Suppressor macrophage treated with lipopolysaccharide for 1 hour (primary cell): ENCODE measurements around the gene PIGS.
"Not testable (repeated sequence)": the region's sequence is repeated elsewhere in the genome, so short reads cannot be mapped to it uniquely, and the experiment has no call there.

ENCODE experiments used
- DNase-seq, 3 donors: peaks; one replicate each; pipeline ENCODE4 v3.0.0-alpha.2; 2020 to 2022

Gene PIGS

DNA sequence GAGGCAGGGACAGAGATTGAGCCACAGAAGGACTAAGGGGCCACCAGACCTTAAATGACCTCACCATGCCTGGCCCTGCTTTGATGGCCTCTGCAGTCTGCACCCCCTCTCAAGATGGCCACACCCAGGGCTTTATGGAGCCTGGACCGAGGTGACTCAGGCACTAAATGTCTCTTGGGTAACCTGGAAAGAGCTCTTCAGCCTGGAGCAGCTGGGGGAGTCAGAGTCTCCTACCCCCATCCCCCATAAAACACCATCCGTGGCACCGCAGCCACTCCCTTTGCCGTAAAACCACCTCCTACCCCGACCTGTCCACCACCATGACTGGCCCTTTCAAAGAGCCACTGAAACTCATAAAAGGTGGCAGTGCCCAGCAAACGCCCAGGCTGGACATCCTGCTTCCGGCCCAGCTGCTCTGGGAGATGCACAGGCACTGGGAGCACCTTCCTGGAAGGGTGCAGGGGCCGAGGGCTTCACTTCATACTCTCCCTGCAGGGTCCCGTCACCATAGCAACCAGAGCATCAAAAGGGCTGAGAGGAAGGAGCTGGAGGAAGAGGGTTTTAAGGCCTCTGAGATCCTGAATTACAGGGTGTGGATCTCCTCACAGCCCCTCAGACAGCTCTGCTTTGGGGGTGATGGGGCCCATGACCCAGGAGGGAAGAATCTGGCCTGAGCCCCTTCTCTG, 42.9 kb downstream of the PIGS start:
- DNase-seq, result no peak

GRCh38 chr17:28527859-28528258, 43.5 kb downstream of the PIGS start:
- no peak for DNase-seq

GRCh38 chr17:28527181-28527681, 44.1 kb downstream of the PIGS start:
- DNase-seq, result no peak

DNA sequence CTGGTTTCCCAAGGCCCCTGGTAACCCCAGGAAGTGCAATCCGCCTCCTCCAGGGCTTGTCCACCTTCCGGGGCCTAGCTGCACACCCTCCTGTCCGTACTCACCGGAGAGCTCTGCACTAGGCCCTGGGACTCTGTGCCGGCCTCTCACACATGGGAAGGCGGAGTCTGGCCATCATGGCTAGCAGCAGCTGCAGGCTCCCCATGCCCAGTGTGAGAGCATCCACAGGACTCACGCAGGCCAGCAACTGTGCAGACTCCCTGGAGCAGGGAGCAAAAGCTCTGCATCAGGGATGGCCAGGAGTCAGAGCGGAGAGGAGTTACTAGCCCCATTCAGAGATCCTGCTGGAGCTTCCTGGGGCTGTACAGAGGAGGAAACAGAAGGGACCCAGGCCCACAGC, 44.9 kb downstream of the PIGS start:
- DNase-seq, result no peak

- no peak for DNase-seq
Observed at GRCh38 chr17:28524476-28525424, 46.6 kb downstream of the PIGS start.

GRCh38 chr17:28523876-28524275, 47.4 kb downstream of the PIGS start:
- DNase-seq, result no peak

- no peak for DNase-seq
Observed at GRCh38 chr17:28523186-28523585, 48.1 kb downstream of the PIGS start.

DNA sequence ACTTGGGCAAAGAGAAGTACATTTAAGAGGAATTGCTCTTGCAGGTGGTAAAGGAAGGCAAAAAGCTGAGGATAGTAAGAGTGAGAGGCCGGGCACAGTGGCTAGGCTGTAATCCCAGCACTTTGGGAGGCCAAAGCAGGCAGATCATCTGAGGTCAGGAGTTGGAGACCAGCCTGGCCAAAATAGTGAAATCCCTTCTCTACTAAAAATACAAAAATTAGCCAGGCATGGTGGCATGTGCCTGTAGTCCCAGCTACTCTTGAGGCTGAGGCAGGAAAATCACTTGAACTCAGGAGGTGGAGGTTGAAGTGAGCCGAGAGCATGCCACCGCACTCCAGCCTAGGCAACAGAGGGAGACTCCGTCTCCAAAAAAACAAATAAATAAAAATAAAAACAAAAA, 49.0 kb downstream of the PIGS start:
- DNase-seq, result not testable (repeated sequence)

- DNase-seq, result no peak
Observed at GRCh38 chr17:28521311-28522085, 49.8 kb downstream of the PIGS start.

GRCh38 chr17:28520687-28521086, 50.6 kb downstream of the PIGS start:
- no peak for DNase-seq

- no peak for DNase-seq
Observed at GRCh38 chr17:28519236-28519635, 52.1 kb downstream of the PIGS start.

DNA sequence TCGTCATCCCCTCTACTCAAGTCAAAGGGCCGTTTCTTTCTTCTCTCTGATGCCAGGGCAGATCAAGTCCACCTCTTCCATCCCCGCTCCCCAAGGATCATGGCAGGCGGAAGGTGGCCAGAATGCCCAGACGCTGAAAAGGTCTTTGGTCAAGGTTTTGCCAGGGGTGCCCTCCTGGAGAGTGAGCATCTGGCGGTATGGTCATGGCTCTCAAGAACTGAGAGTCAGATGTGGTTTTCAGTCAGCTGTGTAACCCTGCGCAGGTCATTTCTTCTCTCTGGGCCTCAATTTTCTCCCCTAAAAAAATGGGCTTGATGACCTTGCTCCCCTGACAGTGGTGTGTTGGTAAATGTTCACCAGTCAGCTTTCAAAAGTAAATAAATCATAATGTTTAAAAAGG, 52.7 kb downstream of the PIGS start:
- no peak for DNase-seq

GRCh38 chr17:28518132-28518531, 53.2 kb downstream of the PIGS start:
- DNase-seq, result peak; percentile 52 to 64 (median 56)

GRCh38 chr17:28515518-28515917, 55.8 kb downstream of the PIGS start:
- no peak for DNase-seq

DNA sequence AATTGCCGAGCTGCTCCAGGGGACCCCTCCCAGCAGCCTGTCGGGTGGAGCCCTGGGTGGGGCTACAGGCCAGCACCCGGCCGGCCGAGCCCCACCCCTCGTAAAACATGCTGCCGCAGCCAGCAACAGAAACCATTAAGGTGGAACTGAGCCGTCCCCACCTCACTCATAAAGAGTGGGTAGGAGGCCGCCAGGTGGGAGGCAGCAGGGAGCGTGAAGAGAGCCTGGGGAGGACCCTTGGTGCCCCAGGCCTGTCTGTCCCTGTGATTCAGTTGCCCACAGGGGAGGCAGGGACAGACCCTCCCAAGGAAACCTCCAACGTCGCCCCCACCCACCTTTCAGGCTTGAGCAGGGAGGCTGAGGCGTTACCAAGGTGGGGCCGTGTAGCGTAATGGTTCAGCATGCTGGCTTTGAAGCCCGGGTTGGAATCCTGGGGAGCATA, 56.7 kb downstream of the PIGS start:
- no peak for DNase-seq

- DNase-seq, result no peak
Observed at GRCh38 chr17:28513476-28513875, 57.8 kb downstream of the PIGS start.

DNA sequence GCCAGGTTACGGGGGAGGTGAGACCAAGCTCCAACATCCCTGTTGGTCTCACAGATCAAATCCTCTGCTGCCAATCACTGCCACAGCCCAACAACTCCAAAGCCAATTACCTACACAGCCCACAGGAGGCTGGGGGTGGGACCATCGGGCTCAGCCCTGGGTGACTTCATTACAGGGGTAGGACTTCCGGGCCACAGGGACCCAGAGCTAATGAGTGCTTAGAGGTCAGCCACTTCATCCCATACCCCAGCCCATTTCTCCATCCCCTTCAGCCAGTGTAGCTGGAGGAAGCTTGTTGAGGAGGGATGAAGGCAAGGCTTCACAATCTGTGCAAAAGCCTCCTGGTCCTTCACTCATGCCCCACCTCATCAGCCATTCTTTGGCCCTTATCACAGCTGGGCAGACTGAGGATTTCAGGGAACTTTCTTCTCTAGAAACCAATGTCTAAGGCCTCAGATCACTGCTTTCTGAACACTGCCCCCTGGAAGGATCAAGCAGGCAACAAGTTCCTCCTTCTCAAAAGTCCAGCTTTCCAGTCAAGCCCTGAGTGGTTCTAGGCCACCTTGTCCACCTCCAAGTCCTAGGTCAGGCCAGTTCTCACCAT, 59.4 kb downstream of the PIGS start:
- DNase-seq, result peak in 1 of 3 donors; percentile 24

- peak; percentile 86 to 92 (median 92) for DNase-seq
Observed at GRCh38 chr17:28509789-28510188, 61.5 kb downstream of the PIGS start.

GRCh38 chr17:28508211-28508724, 63.1 kb downstream of the PIGS start:
- DNase-seq, result no peak

- no peak for DNase-seq
Observed at GRCh38 chr17:28507567-28508203, 63.6 kb downstream of the PIGS start.

GRCh38 chr17:28506763-28507487, 64.4 kb downstream of the PIGS start:
- DNase-seq, result peak; percentile 19 to 54 (median 41)
